Measurements from ENCODE around the gene ABCB8.
A peak's percentile ranks its signal among the peaks of the same experiment; 100 is the strongest.
"Not testable (repeated sequence)": the region's sequence is repeated elsewhere in the genome, so short reads cannot be mapped to it uniquely, and the experiment has no call there.

The ABCB8 gene

GRCh38 chr7:150998341-150998740 is 29.9 kb upstream of the ABCB8 start:
- DNase-seq (ENCODE audit: low read depth): no peak

DNA sequence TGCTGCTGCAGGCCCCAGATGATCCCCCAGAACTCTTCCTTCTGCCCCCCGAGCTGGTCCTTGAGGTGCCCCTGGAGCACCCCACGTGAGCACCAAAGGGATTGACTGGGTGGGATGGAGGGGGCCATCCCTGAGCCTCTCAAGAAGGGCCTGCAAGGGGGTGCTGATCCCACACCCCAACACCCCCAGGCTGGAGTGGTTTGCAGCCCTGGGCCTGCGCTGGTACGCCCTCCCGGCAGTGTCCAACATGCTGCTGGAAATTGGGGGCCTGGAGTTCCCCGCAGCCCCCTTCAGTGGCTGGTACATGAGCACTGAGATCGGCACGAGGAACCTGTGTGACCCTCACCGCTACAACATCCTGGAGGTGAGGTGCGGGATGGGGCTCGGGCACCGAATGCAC is 29.2 kb upstream of the ABCB8 start:
- no peak for DNase-seq (ENCODE audit: low read depth)

- no peak for DNase-seq (ENCODE audit: low read depth)
These were observed 28.6 kb upstream of the ABCB8 start for GRCh38 chr7:150999497-151000230.

DNA sequence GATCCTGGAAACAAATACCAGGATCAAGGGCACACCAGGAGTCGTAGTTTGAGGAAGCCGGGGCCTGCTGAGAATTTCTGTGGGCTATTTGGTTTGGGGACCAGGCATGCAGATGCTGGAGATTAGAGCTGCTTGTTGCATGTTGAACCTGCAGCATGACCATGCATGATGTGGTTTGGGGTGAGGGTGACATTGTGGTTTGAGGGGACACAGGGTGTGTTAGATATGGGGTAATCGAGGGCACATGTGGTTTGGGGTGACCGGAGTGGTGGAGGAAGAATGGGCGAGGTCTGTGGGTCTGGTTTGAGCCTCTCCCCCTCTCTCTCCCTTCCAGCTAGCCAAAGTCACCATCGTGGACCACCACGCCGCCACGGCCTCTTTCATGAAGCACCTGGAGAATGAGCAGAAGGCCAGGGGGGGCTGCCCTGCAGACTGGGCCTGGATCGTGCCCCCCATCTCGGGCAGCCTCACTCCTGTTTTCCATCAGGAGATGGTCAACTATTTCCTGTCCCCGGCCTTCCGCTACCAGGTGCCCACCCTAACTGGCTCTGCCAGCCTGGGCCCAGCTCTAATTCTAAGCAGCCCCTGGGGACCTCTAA is 27.3 kb upstream of the ABCB8 start:
- DNase-seq (ENCODE audit: low read depth): no peak

GRCh38 chr7:151001546-151001945 is 26.7 kb upstream of the ABCB8 start:
- no peak for DNase-seq (ENCODE audit: low read depth)

DNA sequence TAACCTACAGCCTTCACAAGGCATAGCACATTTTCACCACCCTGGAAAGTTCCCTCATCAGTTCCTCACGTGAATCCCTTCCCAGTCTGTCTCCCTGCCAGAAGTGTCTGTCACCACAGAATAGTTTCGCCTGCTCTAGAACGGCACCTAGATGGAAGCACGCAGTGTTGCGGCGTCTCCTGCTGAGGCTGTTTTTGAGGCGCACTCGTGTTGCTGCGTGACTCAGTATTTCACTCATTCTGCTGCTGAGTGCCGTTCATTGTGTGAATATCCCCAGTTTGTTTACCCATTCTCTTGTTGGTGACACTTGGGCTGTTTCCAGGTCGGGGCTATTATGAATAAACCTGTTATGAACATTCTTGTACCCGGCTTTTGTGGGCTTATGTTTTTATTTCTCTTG is 24.7 kb upstream of the ABCB8 start:
- no peak for DNase-seq (ENCODE audit: low read depth)

DNA sequence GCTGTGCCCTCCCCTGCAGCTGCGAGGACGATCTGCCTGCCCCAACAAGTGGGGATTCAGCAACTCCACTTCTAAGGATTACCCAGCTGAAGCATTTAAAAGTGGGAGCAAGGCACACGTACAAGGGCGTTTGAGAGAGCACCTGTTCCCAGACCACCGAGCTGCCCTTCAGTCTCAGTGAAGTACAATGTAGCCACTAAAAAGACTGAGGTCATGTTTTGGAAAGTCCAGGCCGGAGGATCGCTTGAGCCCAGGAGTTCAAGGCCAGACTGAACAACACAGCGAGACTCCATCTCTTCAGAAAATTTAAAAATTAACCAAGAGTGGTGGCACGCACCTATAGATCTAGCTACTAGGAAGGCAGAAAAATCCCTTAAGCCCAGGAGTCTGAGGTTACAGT is 22.7 kb upstream of the ABCB8 start:
- DNase-seq (ENCODE audit: low read depth): no peak

- no peak for DNase-seq (ENCODE audit: low read depth)
These were observed 21.5 kb upstream of the ABCB8 start for GRCh38 chr7:151006590-151007300.

GRCh38 chr7:151007469-151007898 is 20.8 kb upstream of the ABCB8 start:
- no peak for DNase-seq (ENCODE audit: low read depth)

- no peak for DNase-seq (ENCODE audit: low read depth)
These were observed 20.1 kb upstream of the ABCB8 start for GRCh38 chr7:151008143-151008510.

GRCh38 chr7:151008511-151009323 is 19.5 kb upstream of the ABCB8 start:
- peak; percentile 60 for DNase-seq (ENCODE audit: low read depth)

- no peak for DNase-seq (ENCODE audit: low read depth)
These were observed 18.8 kb upstream of the ABCB8 start for GRCh38 chr7:151009327-151010036.

DNA sequence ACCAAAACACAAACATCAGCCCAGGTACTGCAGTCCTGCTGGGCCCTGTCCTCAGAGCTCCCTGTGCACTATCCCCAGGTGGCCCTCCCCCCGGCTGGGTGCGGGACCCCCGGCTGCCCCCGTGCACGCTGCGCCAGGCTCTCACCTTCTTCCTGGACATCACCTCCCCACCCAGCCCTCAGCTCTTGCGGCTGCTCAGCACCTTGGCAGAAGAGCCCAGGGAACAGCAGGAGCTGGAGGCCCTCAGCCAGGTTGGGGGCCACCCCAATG is 18.3 kb upstream of the ABCB8 start:
- no peak for DNase-seq (ENCODE audit: low read depth)

GRCh38 chr7:151010307-151011096 is 17.7 kb upstream of the ABCB8 start:
- DNase-seq (ENCODE audit: low read depth): no peak

- DNase-seq (ENCODE audit: low read depth): no peak
These were observed 17.2 kb upstream of the ABCB8 start for GRCh38 chr7:151011097-151011409.

GRCh38 chr7:151011616-151012015 is 16.6 kb upstream of the ABCB8 start:
- DNase-seq (ENCODE audit: low read depth): not testable (repeated sequence)

DNA sequence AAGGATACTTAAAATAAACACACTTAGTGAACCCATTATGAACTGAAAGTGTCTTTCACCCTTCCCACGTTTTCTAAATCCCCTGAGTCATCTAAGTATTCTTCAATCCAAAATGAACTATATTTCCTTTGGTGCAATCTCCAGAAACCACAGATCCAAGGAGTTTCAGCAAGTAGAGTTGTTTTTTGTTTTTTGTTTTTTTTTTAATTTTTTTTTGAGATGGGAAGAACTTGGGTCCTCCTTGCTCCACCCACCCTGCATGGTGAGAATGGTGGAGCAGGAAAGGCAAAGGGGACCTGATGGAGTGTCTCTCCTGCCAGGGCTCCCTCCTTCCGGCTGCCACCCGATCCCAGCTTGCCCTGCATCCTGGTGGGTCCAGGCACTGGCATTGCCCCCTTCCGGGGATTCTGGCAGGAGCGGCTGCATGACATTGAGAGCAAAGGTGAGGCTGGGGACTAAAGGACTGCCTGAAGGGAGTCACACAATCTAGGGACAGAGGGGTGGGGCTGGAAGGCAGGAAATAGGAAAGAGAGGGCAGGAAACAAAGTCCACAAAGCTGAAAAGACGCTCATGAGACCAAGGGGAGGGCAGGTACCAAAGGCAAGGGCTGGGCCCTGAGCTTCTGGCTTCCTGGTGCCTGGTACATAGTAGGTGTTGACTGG is 16.1 kb upstream of the ABCB8 start:
- DNase-seq (ENCODE audit: low read depth): no peak

GRCh38 chr7:151012911-151013347 is 15.3 kb upstream of the ABCB8 start:
- DNase-seq (ENCODE audit: low read depth): no peak

DNA sequence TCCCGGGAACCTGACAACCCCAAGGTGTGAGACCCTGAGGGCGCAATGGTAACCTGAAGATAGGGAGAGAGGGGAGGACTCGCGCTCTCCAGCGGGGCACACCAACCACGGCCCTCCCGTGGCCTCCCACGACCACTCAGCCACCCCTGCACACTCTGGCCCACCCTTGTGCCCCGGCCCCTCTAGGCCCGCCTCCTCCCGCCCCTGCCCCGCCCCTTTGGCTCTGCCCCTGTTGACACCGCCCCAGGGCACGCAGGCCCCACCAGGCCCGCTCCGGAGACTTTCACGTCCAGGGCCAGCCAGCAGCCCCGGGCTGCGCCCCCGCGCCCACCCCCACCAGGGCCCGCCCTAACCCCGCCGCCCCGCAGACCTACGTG is 14.9 kb upstream of the ABCB8 start:
- no peak for DNase-seq (ENCODE audit: low read depth)

GRCh38 chr7:151013733-151014497 is 14.3 kb upstream of the ABCB8 start:
- peak; percentile 77 for DNase-seq (ENCODE audit: low read depth)
